Measurements from ENCODE around the gene KLHDC2.

DNA sequence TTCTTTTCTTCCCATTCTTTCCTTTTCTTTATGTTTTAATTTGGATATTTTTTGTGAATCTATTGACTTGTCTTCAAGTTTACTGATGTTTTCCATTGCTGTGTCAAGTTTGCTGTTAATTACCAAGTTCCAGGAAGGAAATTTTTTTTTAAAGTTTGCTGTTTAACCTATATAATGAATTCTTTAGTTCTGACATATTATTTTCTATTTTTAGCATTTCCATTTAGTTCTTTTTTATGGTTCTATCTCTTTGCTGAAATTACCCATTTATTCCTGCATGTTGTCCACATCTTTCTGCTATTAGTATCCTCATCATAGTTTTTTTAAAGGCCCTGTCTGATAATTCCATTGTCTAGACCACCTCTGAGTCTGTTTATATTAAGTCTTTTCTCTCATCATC lies 47.2 kb upstream of the KLHDC2 start:
- TF ChIP-seq, protein P1, sequence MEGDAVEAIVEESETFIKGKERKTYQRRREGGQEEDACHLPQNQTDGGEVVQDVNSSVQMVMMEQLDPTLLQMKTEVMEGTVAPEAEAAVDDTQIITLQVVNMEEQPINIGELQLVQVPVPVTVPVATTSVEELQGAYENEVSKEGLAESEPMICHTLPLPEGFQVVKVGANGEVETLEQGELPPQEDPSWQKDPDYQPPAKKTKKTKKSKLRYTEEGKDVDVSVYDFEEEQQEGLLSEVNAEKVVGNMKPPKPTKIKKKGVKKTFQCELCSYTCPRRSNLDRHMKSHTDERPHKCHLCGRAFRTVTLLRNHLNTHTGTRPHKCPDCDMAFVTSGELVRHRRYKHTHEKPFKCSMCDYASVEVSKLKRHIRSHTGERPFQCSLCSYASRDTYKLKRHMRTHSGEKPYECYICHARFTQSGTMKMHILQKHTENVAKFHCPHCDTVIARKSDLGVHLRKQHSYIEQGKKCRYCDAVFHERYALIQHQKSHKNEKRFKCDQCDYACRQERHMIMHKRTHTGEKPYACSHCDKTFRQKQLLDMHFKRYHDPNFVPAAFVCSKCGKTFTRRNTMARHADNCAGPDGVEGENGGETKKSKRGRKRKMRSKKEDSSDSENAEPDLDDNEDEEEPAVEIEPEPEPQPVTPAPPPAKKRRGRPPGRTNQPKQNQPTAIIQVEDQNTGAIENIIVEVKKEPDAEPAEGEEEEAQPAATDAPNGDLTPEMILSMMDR (IDR thresholded peaks at IDR 0.05): no peak
- TF ChIP-seq EP300 (IDR thresholded peaks at IDR 0.05): no peak
